HG03159 (cell line): Measurements from ENCODE around the gene CUX1.
"Not testable (repeated sequence)": the region's sequence is repeated elsewhere in the genome, so short reads cannot be mapped to it uniquely, and the experiment has no call there.

ENCODE experiments used
- ATAC-seq: cut with Tn5 transposase; IDR thresholded peaks from one replicate; pipeline ENCODE4 v1.9.1; 2021; ENCODE audit warnings: mild to moderate bottlenecking, moderate library complexity; ENCODE audit not compliant: unreplicated experiment

Gene CUX1

GRCh38 chr7:101998906-101999240 is 181.4 kb downstream of the CUX1 start:
- no peak for ATAC-seq

- no peak for ATAC-seq
Observed at GRCh38 chr7:101999393-101999792, 182.0 kb downstream of the CUX1 start.

GRCh38 chr7:102000123-102000522 is 182.7 kb downstream of the CUX1 start:
- ATAC-seq = no peak

DNA sequence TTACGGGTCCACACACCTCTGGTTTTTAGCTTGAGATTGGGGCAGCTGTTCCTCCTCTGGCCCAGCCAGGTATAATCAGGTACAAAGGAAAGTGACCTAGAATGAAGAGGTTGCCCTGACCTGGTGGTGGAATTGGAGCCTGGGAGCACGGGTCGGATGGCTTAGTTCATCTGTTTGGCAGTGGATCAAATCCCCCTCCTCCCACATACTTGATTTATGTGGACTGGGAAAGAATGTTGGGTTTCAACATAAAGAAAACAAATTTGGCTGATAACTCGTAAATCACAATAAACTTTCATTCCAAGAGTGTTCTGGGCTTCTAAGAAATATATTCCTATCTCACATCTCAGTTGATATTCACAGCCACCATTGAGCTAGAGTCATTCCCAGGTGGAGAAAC is 186.8 kb downstream of the CUX1 start:
- no peak for ATAC-seq

DNA sequence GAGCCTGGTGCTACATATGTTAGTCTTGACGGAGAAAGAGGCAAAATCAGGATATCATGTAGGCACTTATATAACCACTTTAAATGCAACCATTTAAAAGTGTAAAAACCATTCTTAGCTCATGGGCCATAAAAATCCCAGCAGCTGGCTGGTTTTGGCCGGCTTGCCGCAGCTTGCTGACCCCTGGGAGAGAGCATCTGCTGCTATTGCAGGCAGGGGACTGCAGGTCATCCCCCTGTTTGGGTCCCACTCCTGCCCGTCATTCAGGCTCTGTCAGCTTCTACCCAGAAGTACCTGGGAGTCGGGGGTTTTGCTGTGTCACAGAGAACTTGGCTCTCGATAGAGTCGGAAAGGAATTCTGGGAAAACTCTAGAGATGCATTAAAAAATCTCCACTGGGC is 187.4 kb downstream of the CUX1 start:
- no peak for ATAC-seq

- no peak for ATAC-seq
Observed at GRCh38 chr7:102005933-102006480, 188.6 kb downstream of the CUX1 start.

DNA sequence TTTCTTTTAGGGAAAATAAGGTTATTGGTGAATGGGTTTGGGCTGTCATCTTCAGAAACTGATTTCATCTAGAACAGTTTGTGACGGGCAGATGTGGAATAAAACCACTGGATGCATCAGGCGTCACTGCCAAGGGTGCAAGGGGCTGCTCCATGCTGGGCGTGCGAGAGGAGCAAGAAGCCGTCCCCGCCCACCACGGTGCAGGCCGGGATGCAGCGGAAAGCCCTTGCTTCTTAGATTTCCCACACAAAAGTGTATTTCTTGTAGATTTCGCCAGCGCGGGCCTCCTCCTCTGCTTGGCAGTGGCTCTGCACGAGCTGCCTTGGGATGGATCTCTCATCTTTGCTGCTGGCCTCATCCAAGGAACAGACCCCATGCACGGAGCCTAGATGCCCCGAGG is 189.3 kb downstream of the CUX1 start:
- no peak for ATAC-seq

DNA sequence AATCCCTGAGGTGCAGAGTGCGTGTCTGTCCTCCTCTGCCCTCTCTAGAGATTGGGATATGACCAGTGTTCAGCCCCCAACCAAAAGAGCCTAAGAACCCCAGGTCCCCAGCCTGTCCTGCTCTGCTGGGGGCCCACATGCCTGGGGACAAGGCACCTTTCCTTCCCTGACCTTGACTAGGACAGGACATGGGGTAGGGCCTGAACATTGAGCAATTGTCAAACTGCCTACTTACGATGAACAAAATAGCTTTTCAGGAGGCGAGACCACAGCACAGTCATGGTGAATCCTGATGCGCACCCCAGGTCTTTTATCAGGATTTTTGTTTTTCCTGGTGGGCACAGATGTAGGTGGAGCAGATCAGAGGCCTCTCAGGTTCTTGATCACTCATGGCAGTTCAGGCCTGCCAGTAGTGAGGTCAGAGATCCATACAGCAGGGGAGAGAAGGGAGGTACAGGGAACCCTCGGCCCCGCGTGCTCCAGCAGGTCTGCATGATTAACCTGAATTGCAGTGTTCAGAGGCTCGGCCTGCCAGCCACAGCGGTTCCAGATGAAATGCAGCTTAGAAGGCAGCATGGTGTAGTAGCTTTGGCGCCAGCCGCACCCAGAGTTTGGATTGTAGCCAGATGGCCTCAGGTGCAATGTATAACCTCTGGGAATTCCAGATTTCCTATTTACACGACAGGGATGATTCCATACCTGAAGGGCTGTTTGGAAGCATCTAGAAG is 191.3 kb downstream of the CUX1 start:
- ATAC-seq = no peak

DNA sequence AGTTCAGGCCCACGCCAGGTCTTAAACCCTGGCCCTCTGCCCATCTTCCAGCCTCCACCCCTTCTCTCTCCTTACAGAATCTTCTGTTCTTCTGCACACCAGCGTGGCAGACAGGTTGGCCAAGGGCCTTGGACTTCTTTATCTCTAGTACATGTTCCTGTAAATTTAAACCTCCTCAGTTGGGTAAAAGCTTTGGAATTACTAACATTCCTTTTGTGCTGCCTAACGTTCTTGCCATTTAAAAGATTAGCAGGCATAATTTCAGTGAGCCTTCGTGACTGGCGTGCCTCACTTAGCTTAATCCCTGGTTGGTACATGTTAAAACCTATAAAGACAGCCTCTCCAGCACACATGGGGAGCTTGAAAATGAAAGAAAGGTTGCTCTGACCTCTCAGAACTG is 192.2 kb downstream of the CUX1 start:
- ATAC-seq = no peak

GRCh38 chr7:102012112-102012830 is 194.8 kb downstream of the CUX1 start:
- not testable (repeated sequence) for ATAC-seq

DNA sequence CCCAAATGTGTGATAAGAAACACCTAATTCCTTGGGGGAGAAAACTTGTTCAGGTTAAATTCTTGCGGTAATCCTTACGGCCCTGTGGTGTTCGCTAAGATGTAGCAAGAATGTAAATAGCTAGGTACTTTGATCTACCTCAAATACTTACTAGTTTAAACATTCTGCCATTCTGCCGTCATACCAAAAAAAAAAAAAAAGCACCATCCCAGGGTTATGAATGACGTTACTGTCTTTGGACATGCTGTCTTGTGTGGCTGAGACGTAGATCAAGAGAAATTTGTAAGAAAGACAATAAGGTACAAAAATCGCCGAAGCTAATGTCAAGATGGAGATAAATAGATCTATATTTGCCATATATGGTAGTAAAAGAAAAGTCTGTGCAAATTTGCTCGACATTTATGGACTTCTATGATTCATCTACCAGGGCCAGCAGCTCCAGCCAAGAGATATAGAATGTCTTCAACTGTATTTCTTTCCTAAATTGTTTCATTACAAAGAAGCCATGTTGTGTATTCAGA is 195.6 kb downstream of the CUX1 start:
- no peak for ATAC-seq

DNA sequence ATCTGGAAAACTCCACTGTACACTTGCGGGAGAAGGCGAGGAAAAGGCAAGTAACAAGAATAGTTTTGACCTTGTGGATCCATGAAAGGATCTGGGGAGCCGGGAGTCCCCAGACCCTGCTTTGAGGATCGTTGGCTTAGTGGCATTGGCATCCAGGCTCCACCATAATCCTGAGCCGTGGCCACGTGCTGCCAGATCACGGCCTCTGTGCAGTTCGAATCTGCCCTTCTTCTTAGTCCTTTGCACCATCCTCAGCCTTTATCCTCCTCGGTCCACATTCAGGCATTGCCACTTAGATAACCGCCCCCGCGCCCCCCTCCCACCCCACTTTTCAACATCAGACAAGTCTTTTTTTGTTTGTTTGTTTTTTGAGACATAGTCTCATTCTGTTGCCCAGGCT is 201.4 kb downstream of the CUX1 start:
- no peak for ATAC-seq

DNA sequence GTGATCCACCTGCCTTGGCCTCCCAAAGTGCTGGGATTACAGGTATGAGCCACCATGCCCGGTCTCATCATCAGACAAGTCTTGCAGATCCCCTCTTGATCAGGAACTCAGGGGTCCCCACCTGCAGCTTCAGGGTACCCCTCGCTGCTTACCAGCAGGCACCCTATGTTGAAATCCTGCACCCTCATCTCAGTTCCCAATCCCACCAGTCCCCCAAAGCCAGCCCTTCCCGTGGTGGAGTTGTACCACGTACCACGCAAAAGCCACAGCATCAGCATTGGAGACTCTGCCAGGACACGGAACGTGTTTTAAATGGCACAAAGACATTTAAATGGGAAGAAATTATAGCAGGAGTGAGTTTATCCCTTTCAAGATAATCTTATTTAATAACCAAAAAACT is 202.0 kb downstream of the CUX1 start:
- ATAC-seq = no peak

DNA sequence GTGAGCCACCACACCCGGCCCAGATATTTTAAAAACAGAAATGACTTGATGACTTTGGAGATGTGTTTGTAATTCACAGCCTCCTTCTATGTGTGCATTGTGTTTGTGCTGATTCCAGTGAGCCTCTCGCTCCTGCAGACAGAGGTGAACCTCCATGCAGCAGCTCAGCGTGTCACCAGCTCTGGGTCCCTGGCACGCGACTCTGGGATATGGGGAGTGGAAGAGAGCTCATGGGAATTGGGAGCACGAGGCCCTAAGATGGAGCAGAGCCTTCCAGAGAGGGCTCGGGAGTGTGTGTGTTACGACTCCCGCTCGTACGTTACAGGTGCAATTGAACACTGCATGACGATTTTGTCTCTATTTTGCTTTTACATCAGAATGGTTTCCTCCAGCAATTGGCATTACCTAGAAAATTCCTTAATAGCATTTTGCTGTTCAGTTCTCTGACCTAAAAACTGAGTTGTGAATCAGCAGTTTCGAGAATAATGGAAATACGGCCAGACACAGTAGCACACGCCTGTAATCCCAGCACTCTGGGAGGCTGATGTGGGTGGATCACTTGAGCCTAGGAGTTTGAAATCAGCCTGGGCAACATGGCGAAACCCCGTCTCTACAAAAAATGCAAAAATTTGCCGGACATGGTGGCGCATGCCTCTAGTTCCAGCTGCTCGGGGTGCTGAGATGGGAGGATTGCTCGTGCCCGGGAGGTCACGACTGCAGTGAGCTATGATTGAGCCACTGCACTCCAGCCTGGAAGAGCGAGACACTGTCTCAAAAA is 204.6 kb downstream of the CUX1 start:
- no peak for ATAC-seq

DNA sequence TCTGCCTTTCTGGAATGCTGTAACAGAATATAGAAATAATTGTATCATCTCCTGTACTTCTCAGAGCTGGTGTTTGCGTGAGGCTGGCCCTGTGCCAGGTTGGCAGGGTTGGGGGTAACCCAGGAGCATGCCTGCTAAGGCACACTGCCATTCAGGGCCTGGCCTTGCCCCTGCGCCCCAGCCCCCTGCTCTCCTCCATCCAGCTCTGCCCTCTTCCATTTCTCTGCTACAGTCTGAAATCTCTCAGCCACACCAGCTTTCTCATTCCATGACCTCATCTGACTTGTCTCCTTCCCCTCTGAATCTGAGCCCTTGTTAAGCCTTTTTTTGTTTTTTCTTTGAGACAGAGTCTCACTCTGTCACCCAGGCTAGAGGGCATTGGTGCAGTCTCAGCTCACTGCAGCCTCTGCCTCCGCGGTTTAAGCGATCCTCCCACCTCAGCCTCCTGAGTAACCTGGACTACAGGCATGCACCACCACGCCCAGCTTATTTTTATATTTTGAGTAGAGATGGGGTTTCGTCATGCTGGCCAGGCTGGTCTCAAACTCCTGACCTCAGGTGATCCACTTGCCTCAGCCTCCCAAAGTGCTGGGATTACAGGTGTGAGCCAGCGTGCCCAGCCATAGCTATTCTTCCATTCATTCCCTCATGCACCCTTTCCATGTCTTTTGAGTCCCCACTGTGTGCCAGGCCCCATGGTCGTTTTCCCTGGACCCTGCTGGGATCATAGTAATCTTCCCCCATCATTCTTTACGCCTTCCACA is 206.8 kb downstream of the CUX1 start:
- no peak for ATAC-seq

DNA sequence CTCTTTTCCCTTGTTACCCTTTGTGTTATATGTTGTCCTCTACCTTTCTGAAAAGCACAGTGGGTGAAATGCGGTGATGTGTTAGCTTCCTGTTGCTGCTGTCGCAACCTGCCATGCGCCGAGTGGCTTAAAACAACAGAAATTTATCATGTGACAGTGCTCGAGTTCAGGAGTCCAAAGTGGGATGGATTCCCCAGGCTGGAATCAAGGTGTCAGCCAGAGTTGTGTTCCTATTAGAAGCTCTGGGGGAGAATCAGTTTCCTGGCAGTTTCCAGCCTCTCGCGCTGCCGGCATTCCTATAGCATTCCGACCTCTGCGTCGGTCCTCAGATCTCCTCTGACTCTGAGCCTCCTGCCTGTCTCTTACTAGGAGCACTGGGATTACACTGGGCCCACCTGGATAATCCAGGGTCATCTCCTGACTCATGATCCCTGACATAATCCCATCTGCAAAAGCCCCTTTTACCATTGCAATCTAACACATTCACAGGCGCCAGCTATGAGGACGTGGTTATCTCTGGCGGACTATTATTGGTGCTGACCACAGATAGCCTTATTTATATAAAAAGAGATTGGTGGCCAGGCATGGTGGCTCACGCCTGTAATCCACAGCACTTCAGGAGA is 207.5 kb downstream of the CUX1 start:
- no peak for ATAC-seq

GRCh38 chr7:102025777-102026176 is 208.4 kb downstream of the CUX1 start:
- not testable (repeated sequence) for ATAC-seq

- no peak for ATAC-seq
Observed at GRCh38 chr7:102028206-102028826, 210.9 kb downstream of the CUX1 start.

DNA sequence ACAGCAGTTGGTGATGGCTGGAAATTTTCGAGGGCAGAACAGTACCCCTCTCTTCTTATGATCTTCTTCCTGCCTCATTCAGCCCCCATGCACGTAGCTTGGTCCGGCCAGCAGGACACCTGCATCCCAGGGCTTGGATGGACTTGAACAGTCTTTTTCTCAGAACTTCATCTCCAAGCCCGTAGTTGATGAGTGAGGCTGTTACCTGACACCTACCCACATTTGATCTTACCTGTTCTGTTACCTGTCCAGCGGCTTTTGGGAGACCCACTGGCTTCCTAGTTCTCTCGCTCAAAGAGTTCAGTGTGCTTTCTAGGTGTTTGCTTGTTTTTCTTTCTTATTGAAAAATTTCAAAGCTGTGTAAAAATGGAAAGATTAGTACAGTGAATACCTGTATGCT is 212.2 kb downstream of the CUX1 start:
- no peak for ATAC-seq

DNA sequence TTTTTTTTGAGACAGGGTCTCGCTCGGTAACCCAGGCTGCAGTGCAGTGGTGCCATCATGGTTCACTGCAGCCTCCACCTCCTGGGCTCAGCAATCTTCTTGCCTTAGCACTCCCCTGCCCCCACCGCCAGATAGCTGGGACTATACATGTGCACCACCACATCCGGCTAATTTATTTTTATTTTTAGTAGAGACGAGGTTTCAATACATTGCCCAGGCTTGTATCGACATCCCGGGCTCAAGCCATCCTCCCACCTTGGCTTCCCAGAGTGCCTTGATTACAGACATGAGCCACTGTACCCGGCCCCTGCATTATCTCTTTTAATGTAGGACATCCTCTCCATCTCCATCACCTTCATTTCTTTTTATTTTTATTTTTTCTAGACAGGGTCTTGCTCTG is 213.3 kb downstream of the CUX1 start:
- no peak for ATAC-seq
